SU-DHL-6 (cell line): ENCODE results near the gene PRDM15.

ENCODE experiments used
- CTCF ChIP-seq: fragments of 200-600 bp; sonication (generic); IDR thresholded peaks from one replicate; pipeline ENCODE4 v1.5.1; 2017; ENCODE audit warnings: antibody characterized with exemption, mild to moderate bottlenecking, low read length, moderate library complexity; ENCODE audit not compliant: insufficient read depth, poor library complexity, severe bottlenecking
- EZH2phosphoT487 ChIP-seq: fragments of 200-600 bp; sonication (generic), shearing (Covaris generic); conservative IDR thresholded peaks from 2 replicates; pipeline ENCODE4 v1.6.1; 2018; ENCODE audit warnings: mild to moderate bottlenecking, antibody characterized with exemption, low read length, moderate library complexity, mixed read lengths

GRCh38 chr21:41926117-41926806 lies 47.1 kb upstream of the PRDM15 start:
- TF ChIP-seq CTCF (no peak), EZH2phosphoT487 (no peak)
